Activated T-helper 2 cell treated with anti-CD3 and anti-CD28 coated beads, Interferon-gamma antibody, Interleukin-2, Interleukin-4, amounts not matched to agents 10 μg/mL and 5 μg/mL and 100 μg/mL, durations not matched to agents 14 hours and 24 hours and 36 hours (primary cell): ENCODE measurements around the gene ACSM3. TPM values are rescaled to one million over a fixed set of nuclear protein-coding genes. Genes with fewer than 3 reads are reported as not detected.
"Not testable (repeated sequence)": the region's sequence is repeated elsewhere in the genome, so short reads cannot be mapped to it uniquely, and the experiment has no call there.

Experiments
- DNase-seq: peaks from one replicate; pipeline ENCODE4 v3.0.0; 2021; ENCODE audit warnings: low spot score
- H3K27ac Mint-ChIP-seq: one replicate; pipeline ENCODE4 v1.8.0; 2021; ENCODE audit warnings: mixed read lengths
- H3K27me3 Mint-ChIP-seq: one replicate; pipeline ENCODE4 v1.8.0; 2021; ENCODE audit warnings: low read depth, mixed read lengths
- H3K36me3 Mint-ChIP-seq: one replicate; pipeline ENCODE4 v1.8.0; 2021; ENCODE audit warnings: low read depth, mixed read lengths
- H3K4me1 Mint-ChIP-seq: one replicate; pipeline ENCODE4 v1.8.0; 2021; ENCODE audit warnings: low read depth, mixed read lengths
- H3K4me3 Mint-ChIP-seq: one replicate; pipeline ENCODE4 v1.8.0; 2021; ENCODE audit warnings: low read depth, mild to moderate bottlenecking, moderate library complexity, mixed read lengths
- H3K9me3 Mint-ChIP-seq: one replicate; pipeline ENCODE4 v1.8.0; 2021; ENCODE audit warnings: mixed read lengths
- intact Hi-C: fragments of 100-400 bp; cut with micrococcal nuclease; formaldehyde crosslinking; loops from one replicate; pipeline ENCODE4 v1.15.1; 2023
- total RNA-seq: library from RNA; stranded (reverse); gene quantifications from 2 replicates; pipeline ENCODE4 v1.2.3, GENCODE V29; 2022

The ACSM3 gene
- total RNA-seq, 1 donor from 2014 or later: 3.9 TPM

GRCh38 chr16:20741554-20742285, 22.1 kb upstream of the ACSM3 start, which contains the start of gene THUMPD1:
Gene THUMPD1, minus strand, starts transcription at chr16:20741818. Its CDS starts 79 bp downstream, at chr16:20741739.
- Mint-ChIP-seq H3K4me1 (peaks cover 12% of the 10 kb centered on the region), H3K27me3 (no peaks in the 10 kb centered on the region), H3K36me3 (peaks cover 22% of the 10 kb centered on the region), H3K9me3 (peaks cover 1% of the 10 kb centered on the region), H3K4me3 (peak within 1 kb of the TSS; percentile 92), H3K27ac (peak within 1 kb of the TSS; percentile 96)
- DNase-seq: peak; percentile 92
- intact Hi-C loops: loop anchor here (1.0 to 2.0 kb wide), 2 partner anchors 22 to 65 kb away; partner anchors contain the start of genes ERI2 and REXO5

- Mint-ChIP-seq H3K9me3 (peaks cover 13% of the 10 kb centered on the region), H3K27ac (no peak overlapping the region), H3K36me3 (peaks cover 9% of the 10 kb centered on the region), H3K27me3 (no peaks in the 10 kb centered on the region), H3K4me1 (peaks cover 11% of the 10 kb centered on the region), H3K4me3 (no peak overlapping the region)
- intact Hi-C loops: no loop called here
- no peak for DNase-seq
Measured at GRCh38 chr16:20743591-20743990, 20.2 kb upstream of the ACSM3 start.

GRCh38 chr16:20744922-20745440, 18.8 kb upstream of the ACSM3 start:
- no peak overlapping the region for H3K27ac Mint-ChIP-seq
- intact Hi-C loops: no loop called here
- H3K36me3 Mint-ChIP-seq: peaks cover 5% of the 10 kb centered on the region
- DNase-seq: no peak
- peaks cover 9% of the 10 kb centered on the region for H3K4me1 Mint-ChIP-seq
- no peaks in the 10 kb centered on the region for H3K27me3 Mint-ChIP-seq
- no peak overlapping the region for H3K4me3 Mint-ChIP-seq
- peaks cover 13% of the 10 kb centered on the region for H3K9me3 Mint-ChIP-seq

GRCh38 chr16:20746461-20746860, 17.4 kb upstream of the ACSM3 start:
- Mint-ChIP-seq H3K27ac (no peak overlapping the region), H3K36me3 (no peaks in the 10 kb centered on the region), H3K9me3 (peaks cover 13% of the 10 kb centered on the region), H3K4me1 (peaks cover 2% of the 10 kb centered on the region), H3K4me3 (no peak overlapping the region), H3K27me3 (peaks cover under 1% of the 10 kb centered on the region)
- no peak for DNase-seq
- intact Hi-C loops: no loop called here

- DNase-seq: no peak
- no peaks in the 10 kb centered on the region for H3K4me1 Mint-ChIP-seq
Measured at GRCh38 chr16:20747030-20747816, 16.6 kb upstream of the ACSM3 start.

GRCh38 chr16:20749474-20749873, 14.3 kb upstream of the ACSM3 start:
- Mint-ChIP-seq H3K4me1 (no peaks in the 10 kb centered on the region), H3K36me3 (no peaks in the 10 kb centered on the region), H3K4me3 (no peak overlapping the region), H3K27ac (no peak overlapping the region), H3K9me3 (peaks cover 13% of the 10 kb centered on the region), H3K27me3 (peaks cover 14% of the 10 kb centered on the region)
- DNase-seq: no peak
- intact Hi-C loops: no loop called here

More at GRCh38 chr16:20747030-20747816, 16.6 kb upstream of the ACSM3 start:
- intact Hi-C loops: no loop called here
- H3K36me3 Mint-ChIP-seq: no peaks in the 10 kb centered on the region
- no peak overlapping the region for H3K4me3 Mint-ChIP-seq
- H3K9me3 Mint-ChIP-seq: peaks cover 13% of the 10 kb centered on the region
- H3K27me3 Mint-ChIP-seq: peaks cover 2% of the 10 kb centered on the region
- H3K27ac Mint-ChIP-seq: no peak overlapping the region

- Mint-ChIP-seq H3K36me3 (no peaks in the 10 kb centered on the region), H3K27me3 (peaks cover 14% of the 10 kb centered on the region), H3K27ac (no peak overlapping the region), H3K4me1 (no peaks in the 10 kb centered on the region), H3K9me3 (peaks cover 13% of the 10 kb centered on the region), H3K4me3 (no peak overlapping the region)
- intact Hi-C loops: no loop called here
- DNase-seq: no peak
Measured at GRCh38 chr16:20750558-20750957, 13.3 kb upstream of the ACSM3 start.

- Mint-ChIP-seq H3K4me3 (no peak overlapping the region), H3K27me3 (peaks cover 14% of the 10 kb centered on the region), H3K36me3 (no peaks in the 10 kb centered on the region), H3K4me1 (no peaks in the 10 kb centered on the region), H3K9me3 (no peaks in the 10 kb centered on the region), H3K27ac (no peak overlapping the region)
- no peak for DNase-seq
- intact Hi-C loops: no loop called here
Measured at GRCh38 chr16:20753727-20754126, 10.1 kb upstream of the ACSM3 start.

GRCh38 chr16:20755238-20755637, 8.6 kb upstream of the ACSM3 start:
- H3K4me3 Mint-ChIP-seq: no peak overlapping the region
- H3K27ac Mint-ChIP-seq: no peak overlapping the region
- peaks cover 18% of the 10 kb centered on the region for H3K27me3 Mint-ChIP-seq
- no peaks in the 10 kb centered on the region for H3K4me1 Mint-ChIP-seq
- no peaks in the 10 kb centered on the region for H3K9me3 Mint-ChIP-seq
- intact Hi-C loops: no loop called here
- no peak for DNase-seq
- no peaks in the 10 kb centered on the region for H3K36me3 Mint-ChIP-seq

GRCh38 chr16:20755799-20756198, 8.0 kb upstream of the ACSM3 start:
- H3K27ac Mint-ChIP-seq, intact Hi-C loops, H3K9me3 Mint-ChIP-seq, H3K36me3 Mint-ChIP-seq, H3K4me3 Mint-ChIP-seq, H3K4me1 Mint-ChIP-seq, DNase-seq: not testable (repeated sequence)
- peaks cover 18% of the 10 kb centered on the region for H3K27me3 Mint-ChIP-seq

- Mint-ChIP-seq H3K36me3 (peaks cover 4% of the 10 kb centered on the region), H3K27ac (no peak overlapping the region), H3K9me3 (peaks cover 8% of the 10 kb centered on the region), H3K4me3 (no peak overlapping the region), H3K4me1 (peaks cover 20% of the 10 kb centered on the region), H3K27me3 (peaks cover 4% of the 10 kb centered on the region)
- intact Hi-C loops: no loop called here
- DNase-seq: no peak
Measured at GRCh38 chr16:20760346-20760745, 3.5 kb upstream of the ACSM3 start.

GRCh38 chr16:20761175-20761574, 2.6 kb upstream of the ACSM3 start:
- peaks cover 4% of the 10 kb centered on the region for H3K27me3 Mint-ChIP-seq
- no peak overlapping the region for H3K27ac Mint-ChIP-seq
- H3K9me3 Mint-ChIP-seq: peaks cover 8% of the 10 kb centered on the region
- H3K4me3 Mint-ChIP-seq: no peak overlapping the region
- H3K36me3 Mint-ChIP-seq: peaks cover 4% of the 10 kb centered on the region
- H3K4me1 Mint-ChIP-seq: peaks cover 20% of the 10 kb centered on the region
- intact Hi-C loops: no loop called here
- DNase-seq: no peak
